Fibroblast of lung (primary cell): ENCODE results near the gene PTPN14. TPM values are rescaled to one million over a fixed set of nuclear protein-coding genes. Genes with fewer than 3 reads are reported as not detected.
"Not testable (repeated sequence)": the region's sequence is repeated elsewhere in the genome, so short reads cannot be mapped to it uniquely, and the experiment has no call there.

ENCODE experiments used
- DNase-seq, 2 donors: peaks; one replicate each; pipeline versions ENCODE4 v3.0.0 to v3.0.0-alpha.2; 2010; ENCODE audit warnings: low read depth in 2 of 2
- H2AFZ ChIP-seq: 2 replicates; pipeline ENCODE4 v1.5.1; 2012; ENCODE audit warnings: low read length, control low read depth, inconsistent platforms
- H3K27ac ChIP-seq: 2 replicates; pipeline ENCODE4 v1.5.1; 2011; ENCODE audit warnings: low read length, control low read depth; ENCODE audit not compliant: insufficient read depth
- H3K27me3 ChIP-seq: 2 replicates; pipeline ENCODE4 v1.5.1; 2011; ENCODE audit warnings: mild to moderate bottlenecking, low read length; ENCODE audit not compliant: control insufficient read depth, insufficient read depth
- H3K36me3 ChIP-seq: 2 replicates; pipeline ENCODE4 v1.5.1; 2011; ENCODE audit warnings: low read length; ENCODE audit not compliant: control insufficient read depth, insufficient read depth
- H3K4me1 ChIP-seq: 2 replicates; pipeline ENCODE4 v1.5.1; 2011; ENCODE audit warnings: low read length; ENCODE audit not compliant: control insufficient read depth, insufficient read depth; ENCODE audit errors: extremely low read depth
- H3K4me2 ChIP-seq: 2 replicates; pipeline ENCODE4 v1.5.1; 2011; ENCODE audit warnings: low read length, control low read depth; ENCODE audit not compliant: insufficient read depth; ENCODE audit errors: extremely low read depth
- H3K4me3 ChIP-seq, 4 experiments: fragments of 200-600 bp in 1 of 4; sonication (generic) in 1 of 4; replicated peaks in 1 of 4; 2 replicates each; pipeline ENCODE4 v1.5.1; 2011 to 2016; ENCODE audit warnings: low read length in 4 of 4, low read depth in 3 of 4, mild to moderate bottlenecking in 3 of 4, control low read depth in 2 of 4, inconsistent platforms in 1 of 4, mixed read lengths in 1 of 4; ENCODE audit not compliant: insufficient read depth in 1 of 4; ENCODE audit errors: control extremely low read depth in 1 of 4
- H3K79me2 ChIP-seq: 2 replicates; pipeline ENCODE4 v1.5.1; 2012; ENCODE audit warnings: mild to moderate bottlenecking, low read length, inconsistent platforms; ENCODE audit not compliant: control insufficient read depth, insufficient read depth
- H3K9ac ChIP-seq: 2 replicates; pipeline ENCODE4 v1.5.1; 2011; ENCODE audit warnings: mild to moderate bottlenecking, low read length, control low read depth; ENCODE audit not compliant: insufficient read depth
- H3K9me3 ChIP-seq: 2 replicates; pipeline ENCODE4 v1.5.1; 2012; ENCODE audit warnings: low read depth, low read length; ENCODE audit not compliant: control insufficient read depth, insufficient read depth
- H4K20me1 ChIP-seq: 2 replicates; pipeline ENCODE4 v1.5.1; 2011; ENCODE audit warnings: low read length; ENCODE audit not compliant: control insufficient read depth, insufficient read depth; ENCODE audit errors: extremely low read depth
- EZH2 ChIP-seq: IDR thresholded peaks from 2 replicates; pipeline ENCODE4 v1.5.1; 2012; ENCODE audit warnings: low read length, control low read depth, mild to moderate bottlenecking; ENCODE audit errors: missing control alignments
- polyA plus RNA-seq, 2 donors: library from polyadenylated mRNA; depleted of rRNA in 1 of 2; stranded (reverse) in 1 of 2; unstranded in 1 of 2; fragments of >200 nt; gene quantifications; 2 replicates each; pipeline ENCODE4 v1.2.1, GENCODE V29; 2011 to 2012; ENCODE audit warnings: missing spikeins in 1 of 2
- total RNA-seq: library from RNA; depleted of rRNA; stranded (reverse); fragments of >200 nt; gene quantifications from 2 replicates; pipeline ENCODE4 v1.2.1, GENCODE V29; 2014
- TF ChIP-seq, protein P1 (sequence below), 2 donors: IDR thresholded peaks in 1 of 2; conservative IDR thresholded peaks in 1 of 2; 1 replicate in 1 of 2; 2 replicates in 1 of 2; pipeline ENCODE4 v1.5.1; 2011 to 2012; ENCODE audit warnings: low read length in 2 of 2, control low read depth in 1 of 2, inconsistent platforms in 1 of 2, low read depth in 1 of 2, mild to moderate bottlenecking in 1 of 2

Gene PTPN14
- total and polyA plus RNA-seq, 2 donors (not counting 1 experiment from before 2014, with no cell fraction given), result 38.7 to 56.1 TPM

DNA sequence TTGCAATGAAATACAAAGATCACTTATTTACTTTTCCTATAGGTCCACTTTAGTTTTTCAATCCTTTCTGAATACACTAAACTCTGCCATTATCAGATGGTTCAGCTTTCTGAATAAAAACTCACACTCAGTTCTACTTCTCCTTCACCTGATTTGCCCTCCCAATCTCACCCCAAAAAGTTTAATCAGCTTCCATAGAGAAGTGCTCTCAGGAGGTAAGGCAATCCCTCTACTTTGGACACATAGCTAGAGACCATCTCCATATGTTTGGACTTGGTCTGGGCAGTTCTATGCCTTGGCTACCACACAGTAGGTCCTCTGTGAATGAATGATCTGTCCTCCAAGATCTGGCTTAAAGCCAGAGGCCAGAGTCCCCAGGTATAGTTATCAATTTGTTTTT, 40.9 kb downstream of the PTPN14 start:
- Histone ChIP-seq H3K4me1 (peaks cover 4% of the 10 kb centered on the region), H3K79me2 (peaks cover 73% of the 10 kb centered on the region), H3K4me3 (no peak overlapping the region), H3K27ac (no peak overlapping the region), H3K9ac (no peak overlapping the region), H3K27me3 (no peaks in the 10 kb centered on the region), H4K20me1 (no peaks in the 10 kb centered on the region), H2AFZ (no peak overlapping the region), H3K4me2 (no peak overlapping the region), H3K9me3 (no peaks in the 10 kb centered on the region), H3K36me3 (no peaks in the 10 kb centered on the region)
- TF ChIP-seq, protein P1, sequence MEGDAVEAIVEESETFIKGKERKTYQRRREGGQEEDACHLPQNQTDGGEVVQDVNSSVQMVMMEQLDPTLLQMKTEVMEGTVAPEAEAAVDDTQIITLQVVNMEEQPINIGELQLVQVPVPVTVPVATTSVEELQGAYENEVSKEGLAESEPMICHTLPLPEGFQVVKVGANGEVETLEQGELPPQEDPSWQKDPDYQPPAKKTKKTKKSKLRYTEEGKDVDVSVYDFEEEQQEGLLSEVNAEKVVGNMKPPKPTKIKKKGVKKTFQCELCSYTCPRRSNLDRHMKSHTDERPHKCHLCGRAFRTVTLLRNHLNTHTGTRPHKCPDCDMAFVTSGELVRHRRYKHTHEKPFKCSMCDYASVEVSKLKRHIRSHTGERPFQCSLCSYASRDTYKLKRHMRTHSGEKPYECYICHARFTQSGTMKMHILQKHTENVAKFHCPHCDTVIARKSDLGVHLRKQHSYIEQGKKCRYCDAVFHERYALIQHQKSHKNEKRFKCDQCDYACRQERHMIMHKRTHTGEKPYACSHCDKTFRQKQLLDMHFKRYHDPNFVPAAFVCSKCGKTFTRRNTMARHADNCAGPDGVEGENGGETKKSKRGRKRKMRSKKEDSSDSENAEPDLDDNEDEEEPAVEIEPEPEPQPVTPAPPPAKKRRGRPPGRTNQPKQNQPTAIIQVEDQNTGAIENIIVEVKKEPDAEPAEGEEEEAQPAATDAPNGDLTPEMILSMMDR (conservative IDR thresholded peaks at IDR 0.05 in 1 of 2, IDR thresholded peaks at IDR 0.05 in 1 of 2; ENCODE audit: low read depth in 1 of 2, low read length in 2 of 2), result no peak
- TF ChIP-seq EZH2, result no peak
- DNase-seq, result no peak

DNA sequence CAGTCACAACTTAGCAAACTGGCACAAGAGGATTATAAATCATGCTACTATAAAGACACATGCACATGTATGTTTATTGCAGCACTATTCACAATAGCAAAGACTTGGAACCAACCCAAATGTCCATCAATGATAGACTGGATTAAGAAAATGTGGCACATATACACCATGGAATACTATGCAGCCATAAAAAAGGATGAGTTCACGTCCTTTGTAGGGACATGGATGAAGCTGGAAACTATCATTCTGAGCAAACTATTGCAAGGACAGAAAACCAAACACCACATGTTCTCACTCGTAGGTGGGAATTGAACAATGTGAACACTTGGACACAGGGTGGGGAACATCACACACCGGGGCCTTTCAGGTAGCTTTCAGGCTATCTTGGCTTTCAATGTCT, 41.8 kb downstream of the PTPN14 start:
- not testable (repeated sequence) for H3K4me1 ChIP-seq, DNase-seq, H3K36me3 ChIP-seq, H3K27me3 ChIP-seq, H3K4me3 ChIP-seq, H3K9ac ChIP-seq, H3K4me2 ChIP-seq, H2AFZ ChIP-seq, H4K20me1 ChIP-seq, H3K9me3 ChIP-seq, H3K27ac ChIP-seq
- H3K79me2 ChIP-seq, result peaks cover 79% of the 10 kb centered on the region

DNA sequence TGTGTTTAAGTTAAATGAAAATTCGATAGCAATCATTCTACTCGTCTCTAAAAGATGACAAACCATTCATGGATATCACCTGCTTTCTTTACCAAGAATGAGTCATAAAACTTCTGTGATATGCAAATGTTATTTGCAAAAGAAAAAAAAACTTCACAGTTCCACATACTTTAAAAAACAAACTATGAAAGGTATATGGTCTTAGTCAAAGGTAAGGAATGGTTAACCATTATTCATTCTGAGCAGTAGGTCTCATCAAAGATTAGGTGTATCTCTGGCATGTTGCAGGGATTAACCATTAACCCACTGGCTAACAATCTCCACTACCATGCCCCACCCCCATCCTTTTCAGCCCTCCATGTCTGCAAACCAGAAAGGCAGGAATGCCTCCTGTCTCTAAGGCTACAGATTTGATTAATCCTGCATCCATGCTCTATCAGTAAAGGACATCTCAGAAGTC, 44.4 kb downstream of the PTPN14 start:
- Histone ChIP-seq H3K4me3 (no peak overlapping the region), H3K27ac (no peak overlapping the region), H3K79me2 (peaks cover 78% of the 10 kb centered on the region), H3K36me3 (no peaks in the 10 kb centered on the region), H3K4me2 (no peak overlapping the region), H3K27me3 (no peaks in the 10 kb centered on the region), H3K9me3 (no peaks in the 10 kb centered on the region), H4K20me1 (no peaks in the 10 kb centered on the region), H3K9ac (no peak overlapping the region), H2AFZ (no peak overlapping the region), H3K4me1 (no peaks in the 10 kb centered on the region)
- no peak for TF ChIP-seq EZH2
- TF ChIP-seq, protein P1 (conservative IDR thresholded peaks at IDR 0.05 in 1 of 2, IDR thresholded peaks at IDR 0.05 in 1 of 2; ENCODE audit: low read depth in 1 of 2, low read length in 2 of 2), result no peak
- DNase-seq, result peak in 1 of 2 donors; percentile 57
